ENCODE results near the gene NPIPA2. TPM values are rescaled to one million over a fixed set of nuclear protein-coding genes. Genes with fewer than 3 reads are reported as not detected.
"Not testable (repeated sequence)": the region's sequence is repeated elsewhere in the genome, so short reads cannot be mapped to it uniquely, and the experiment has no call there.

Gene NPIPA2
- total RNA-seq, 2 donors from 2014 or later: 2.4 to 4.1 TPM

DNA sequence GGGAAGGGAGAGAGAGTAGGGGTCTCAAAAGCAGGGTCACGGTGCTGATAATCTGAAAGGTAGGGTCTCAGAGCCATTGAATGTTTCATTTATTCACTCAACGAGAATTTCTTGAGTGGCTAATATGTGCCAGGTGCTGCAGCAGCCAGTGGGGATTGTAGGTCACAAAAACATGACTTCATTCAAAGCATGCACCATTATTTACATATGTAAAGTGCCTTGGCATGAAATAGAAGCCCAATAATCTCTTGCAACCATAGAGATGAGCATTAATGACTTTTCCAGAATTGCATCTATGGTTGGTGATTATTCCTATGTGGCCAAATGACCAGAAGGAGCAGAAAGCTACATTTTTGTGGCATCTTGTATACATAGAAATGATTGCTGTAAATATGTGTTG lies 55.2 kb downstream of the NPIPA2 start:
- ATAC-seq; H3K27ac Mint-ChIP-seq; H3K9me3 Mint-ChIP-seq; DNase-seq (ENCODE audit: low spot score in 2 of 2); H3K36me3 Mint-ChIP-seq: not testable (repeated sequence)

DNA sequence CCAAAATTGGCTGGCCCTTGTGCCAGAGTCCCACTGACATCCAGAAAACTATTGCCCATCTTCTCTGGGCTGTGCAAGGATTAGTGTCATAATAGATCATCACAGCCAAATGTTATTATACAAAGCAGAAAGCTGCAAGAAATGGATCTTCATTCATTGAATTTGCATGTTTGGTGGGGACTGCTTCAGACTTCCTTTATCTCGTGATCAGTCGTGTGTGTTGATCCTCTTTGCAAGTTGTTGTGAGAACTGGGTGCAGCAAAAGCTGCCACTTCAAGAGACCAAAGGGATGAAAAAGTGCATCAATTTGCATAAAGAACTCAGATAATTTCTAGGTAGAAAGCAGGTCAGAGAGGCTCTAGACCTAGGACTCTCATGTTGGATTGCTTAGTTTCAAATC lies 61.2 kb downstream of the NPIPA2 start:
- H3K36me3 Mint-ChIP-seq; DNase-seq (ENCODE audit: low spot score in 2 of 2); H3K27ac Mint-ChIP-seq; ATAC-seq; H3K9me3 Mint-ChIP-seq: not testable (repeated sequence)

- not testable (repeated sequence) for H3K36me3 Mint-ChIP-seq; ATAC-seq; DNase-seq (ENCODE audit: low spot score in 2 of 2); H3K27ac Mint-ChIP-seq; H3K9me3 Mint-ChIP-seq
These were observed 64.9 kb downstream of the NPIPA2 start for GRCh38 chr16:14807184-14807678.

GRCh38 chr16:14813890-14814289 lies 71.6 kb downstream of the NPIPA2 start:
- not testable (repeated sequence) for DNase-seq (ENCODE audit: low spot score in 2 of 2); H3K9me3 Mint-ChIP-seq; H3K36me3 Mint-ChIP-seq; ATAC-seq; H3K27ac Mint-ChIP-seq

Other genes with a start within 250 kb of the NPIPA2 start
- gene PARN, start 112.3 kb upstream of the NPIPA2 start, total RNA-seq: 10 to 100 TPM; 32.2 to 48.9 TPM
- gene BFAR, start 109.6 kb upstream of the NPIPA2 start, total RNA-seq: 10 to 100 TPM; 51.4 to 54.7 TPM
- not detected for gene PLA2G10, start 48.2 kb upstream of the NPIPA2 start, total RNA-seq
- 1 to 10 TPM in 1 of 2 donors, not detected in 1; 1.8 TPM for gene NPIPA3, start 39.1 kb upstream of the NPIPA2 start, total RNA-seq
- gene NOMO1, start 91.2 kb downstream of the NPIPA2 start, total RNA-seq: 10 to 100 TPM; 40.0 to 40.1 TPM
- gene NPIPA1, start 194.9 kb downstream of the NPIPA2 start, total RNA-seq: 100 to 1,000 TPM in 1 of 2 donors, 10 to 100 TPM in 1; 85.7 to 106 TPM
- gene PDXDC1, start 232.5 kb downstream of the NPIPA2 start, total RNA-seq: 10 to 100 TPM; 50.6 to 80.4 TPM

Measured in activated naive CD4-positive, alpha-beta T cell treated with anti-CD3 and anti-CD28 coated beads, Interleukin-2, amount 50 U/mL, for 72 hours (primary cell).